ENCODE data around the gene ALK. TPM values are rescaled to one million over a fixed set of nuclear protein-coding genes. Genes with fewer than 3 reads are reported as not detected.

ALK gene
- total RNA-seq, 1 experiment from 2014 or later = 0.87 TPM

DNA sequence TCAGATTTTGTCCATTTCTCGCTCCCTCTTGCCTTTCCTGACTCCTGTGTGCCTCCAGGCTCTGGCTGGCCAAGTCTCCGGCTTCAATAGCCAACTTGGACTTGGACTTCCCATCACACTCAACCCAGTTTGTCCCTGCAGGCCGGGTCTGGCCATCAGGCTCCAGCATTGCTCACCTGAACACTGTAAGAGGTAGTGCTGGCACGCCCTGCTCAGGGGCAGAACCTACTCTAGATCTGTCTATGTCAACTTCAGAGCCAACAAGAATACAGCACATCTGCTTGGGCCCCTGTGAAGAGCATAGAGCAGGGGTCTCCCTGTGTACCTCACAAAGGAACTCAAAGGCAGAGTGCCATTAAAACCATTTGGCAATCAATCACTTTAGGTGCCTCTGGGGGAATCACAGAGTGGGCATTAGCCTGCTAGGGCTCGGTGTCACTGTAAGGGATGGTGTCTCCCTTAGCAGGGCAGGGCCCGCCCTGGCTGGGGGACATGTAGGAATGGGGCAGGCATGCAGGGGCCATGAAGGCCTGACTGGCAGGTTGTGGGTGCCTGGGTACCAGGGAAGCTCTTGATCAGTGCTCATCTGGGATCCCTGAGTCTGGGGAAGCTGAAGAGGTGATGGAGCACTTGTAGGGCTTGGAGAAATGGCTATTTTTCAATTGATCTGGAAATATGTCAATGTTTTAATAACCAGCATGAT is 480.3 kb downstream of the ALK start:
- peaks cover 19% of the 10 kb centered on the region for H3K4me1 ChIP-seq (ENCODE audit: insufficient read depth, low read length)
- POLR2A ChIA-PET (ENCODE audit: unreplicated experiment) = no interaction called here
- H3K9me2 ChIP-seq (replicated peaks; ENCODE audit: low read length) = no peaks in the 10 kb centered on the region
- H3K4me2 ChIP-seq (ENCODE audit: low read length) = no peak overlapping the region
- no peaks in the 10 kb centered on the region for H4K20me1 ChIP-seq (ENCODE audit: low read length)
- no peaks in the 10 kb centered on the region for H3K9me3 ChIP-seq (ENCODE audit: low read length)
- CTCF ChIA-PET = no interaction called here
- no peak overlapping the region for H3K9ac ChIP-seq (ENCODE audit: low read length)
- H3K27me3 ChIP-seq (ENCODE audit: low read length) = no peaks in the 10 kb centered on the region
- ATAC-seq = no peak
- no peaks in the 10 kb centered on the region for H3F3A ChIP-seq (ENCODE audit: low read length, unreplicated experiment)
- H3K4me3 ChIP-seq (ENCODE audit: low read length) = no peak overlapping the region
- intact Hi-C loops (cut with micrococcal nuclease) = no loop called here
- no TSS peak for BruUV-seq (replicated peaks)
- H3K27ac ChIP-seq (ENCODE audit: low read length) = no peak overlapping the region
- no peaks in the 10 kb centered on the region for H3K79me2 ChIP-seq (ENCODE audit: low read length)
- no peak overlapping the region for H2AFZ ChIP-seq (ENCODE audit: low read length)
- no peaks in the 10 kb centered on the region for H3K36me3 ChIP-seq (ENCODE audit: low read depth, low read length)
- DNase-seq = no peak
- TF ChIP-seq EZH2phosphoT487 (IDR thresholded peaks at IDR 0.05; ENCODE audit: borderline replicate concordance, low read length) (no peak), EZH2 (IDR thresholded peaks at IDR 0.05; ENCODE audit: low read length, unreplicated experiment) (no peak)
- TF ChIP-seq, protein P1, sequence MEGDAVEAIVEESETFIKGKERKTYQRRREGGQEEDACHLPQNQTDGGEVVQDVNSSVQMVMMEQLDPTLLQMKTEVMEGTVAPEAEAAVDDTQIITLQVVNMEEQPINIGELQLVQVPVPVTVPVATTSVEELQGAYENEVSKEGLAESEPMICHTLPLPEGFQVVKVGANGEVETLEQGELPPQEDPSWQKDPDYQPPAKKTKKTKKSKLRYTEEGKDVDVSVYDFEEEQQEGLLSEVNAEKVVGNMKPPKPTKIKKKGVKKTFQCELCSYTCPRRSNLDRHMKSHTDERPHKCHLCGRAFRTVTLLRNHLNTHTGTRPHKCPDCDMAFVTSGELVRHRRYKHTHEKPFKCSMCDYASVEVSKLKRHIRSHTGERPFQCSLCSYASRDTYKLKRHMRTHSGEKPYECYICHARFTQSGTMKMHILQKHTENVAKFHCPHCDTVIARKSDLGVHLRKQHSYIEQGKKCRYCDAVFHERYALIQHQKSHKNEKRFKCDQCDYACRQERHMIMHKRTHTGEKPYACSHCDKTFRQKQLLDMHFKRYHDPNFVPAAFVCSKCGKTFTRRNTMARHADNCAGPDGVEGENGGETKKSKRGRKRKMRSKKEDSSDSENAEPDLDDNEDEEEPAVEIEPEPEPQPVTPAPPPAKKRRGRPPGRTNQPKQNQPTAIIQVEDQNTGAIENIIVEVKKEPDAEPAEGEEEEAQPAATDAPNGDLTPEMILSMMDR (conservative IDR thresholded peaks at IDR 0.05; ENCODE audit: low read depth, low read length) = no peak

DNA sequence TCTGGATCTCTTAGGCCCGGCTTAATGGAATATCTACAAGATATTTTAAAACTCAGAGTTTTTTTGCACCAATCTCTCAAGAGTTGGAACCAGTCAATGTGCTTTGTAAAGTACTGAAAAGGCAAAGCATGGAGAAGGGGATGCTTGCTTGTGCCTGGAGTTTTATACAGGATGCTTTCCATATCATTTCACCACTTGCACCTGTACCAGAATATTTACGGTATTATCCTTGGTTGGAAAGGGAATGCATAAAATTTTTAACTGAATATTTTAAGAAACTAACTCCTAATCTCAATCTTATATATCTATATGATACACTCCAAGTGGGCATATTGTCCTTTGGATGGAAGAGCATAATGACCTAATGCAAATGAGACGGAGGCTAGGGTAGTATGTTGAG is 487.5 kb downstream of the ALK start:
- CTCF ChIA-PET = no interaction called here

DNA sequence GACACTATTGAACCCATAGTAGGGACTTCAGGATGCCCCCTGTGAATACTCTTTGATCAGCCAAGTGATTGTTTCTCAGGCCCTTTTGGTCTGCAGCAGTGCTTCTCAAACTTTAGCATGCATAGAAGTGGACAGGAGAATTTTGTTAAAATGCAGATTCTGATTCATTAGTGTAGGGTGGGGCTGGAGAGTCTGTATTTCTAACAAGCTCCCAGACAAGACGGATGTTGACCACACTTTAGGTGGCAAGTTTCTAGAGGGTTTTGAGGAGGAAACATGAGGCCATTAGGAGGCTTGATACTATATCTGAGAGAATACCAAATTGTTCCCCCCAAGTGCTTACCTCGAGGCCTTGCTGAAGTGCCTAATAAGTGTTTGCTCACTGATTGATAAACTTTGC is 488.3 kb downstream of the ALK start:
- H4K20me1 ChIP-seq (ENCODE audit: low read length) = no peaks in the 10 kb centered on the region
- H3K27me3 ChIP-seq (ENCODE audit: low read length) = no peaks in the 10 kb centered on the region

More for the DNA sequence above, 487.5 kb downstream of the ALK start:
- Histone ChIP-seq H3K9me3 (ENCODE audit: low read length) (no peaks in the 10 kb centered on the region), H3K9ac (ENCODE audit: low read length) (no peak overlapping the region), H3K36me3 (ENCODE audit: low read depth, low read length) (no peaks in the 10 kb centered on the region), H4K20me1 (ENCODE audit: low read length) (no peaks in the 10 kb centered on the region), H3K27me3 (ENCODE audit: low read length) (no peaks in the 10 kb centered on the region), H3K4me1 (ENCODE audit: insufficient read depth, low read length) (no peaks in the 10 kb centered on the region), H3K27ac (ENCODE audit: low read length) (no peak overlapping the region), H3K9me2 (replicated peaks; ENCODE audit: low read length) (no peaks in the 10 kb centered on the region), H3K4me3 (ENCODE audit: low read length) (no peak overlapping the region), H3K4me2 (ENCODE audit: low read length) (no peak overlapping the region), H3F3A (ENCODE audit: low read length, unreplicated experiment) (no peaks in the 10 kb centered on the region), H3K79me2 (ENCODE audit: low read length) (no peaks in the 10 kb centered on the region), H2AFZ (ENCODE audit: low read length) (no peak overlapping the region)
- ATAC-seq = no peak
- no TSS peak for BruUV-seq (replicated peaks)
- intact Hi-C loops (cut with micrococcal nuclease) = no loop called here
- DNase-seq = no peak
- TF ChIP-seq, protein P1 (conservative IDR thresholded peaks at IDR 0.05; ENCODE audit: low read depth, low read length) = no peak
- TF ChIP-seq EZH2phosphoT487 (IDR thresholded peaks at IDR 0.05; ENCODE audit: borderline replicate concordance, low read length) (no peak), EZH2 (IDR thresholded peaks at IDR 0.05; ENCODE audit: low read length, unreplicated experiment) (no peak)
- POLR2A ChIA-PET (ENCODE audit: unreplicated experiment) = no interaction called here

More for the DNA sequence above, 488.3 kb downstream of the ALK start:
- H3K36me3 ChIP-seq (ENCODE audit: low read depth, low read length) = no peaks in the 10 kb centered on the region
- no peak overlapping the region for H3K4me2 ChIP-seq (ENCODE audit: low read length)
- no peaks in the 10 kb centered on the region for H3K9me2 ChIP-seq (replicated peaks; ENCODE audit: low read length)
- no peaks in the 10 kb centered on the region for H3K9me3 ChIP-seq (ENCODE audit: low read length)
- H2AFZ ChIP-seq (ENCODE audit: low read length) = no peak overlapping the region
- intact Hi-C loops (cut with micrococcal nuclease) = no loop called here
- no peak for TF ChIP-seq EZH2 (IDR thresholded peaks at IDR 0.05; ENCODE audit: low read length, unreplicated experiment)
- TF ChIP-seq, protein P1 (conservative IDR thresholded peaks at IDR 0.05; ENCODE audit: low read depth, low read length) = no peak
- H3K9ac ChIP-seq (ENCODE audit: low read length) = no peak overlapping the region
- ChIA-PET CTCF (no interaction called here), POLR2A (ENCODE audit: unreplicated experiment) (no interaction called here)
- BruUV-seq (replicated peaks) = no TSS peak
- DNase-seq = no peak
- no peaks in the 10 kb centered on the region for H3K4me1 ChIP-seq (ENCODE audit: insufficient read depth, low read length)
- H3F3A ChIP-seq (ENCODE audit: low read length, unreplicated experiment) = no peaks in the 10 kb centered on the region
- no peak for ATAC-seq
- H3K27ac ChIP-seq (ENCODE audit: low read length) = no peak overlapping the region
- H3K79me2 ChIP-seq (ENCODE audit: low read length) = no peaks in the 10 kb centered on the region
- no peak overlapping the region for H3K4me3 ChIP-seq (ENCODE audit: low read length)
